Liver (tissue), 3 donors: ENCODE measurements around the gene ENHO.

ENCODE experiments used
- EGR1 ChIP-seq, 2 donors: IDR thresholded peaks; 2 replicates each; pipeline ENCODE4 v1.6.1; 2016 to 2018; ENCODE audit warnings: antibody characterized with exemption in 2 of 2, low read depth in 2 of 2
- GABPA ChIP-seq, 2 donors: IDR thresholded peaks in 1 of 2; conservative IDR thresholded peaks in 1 of 2; 2 replicates each; pipeline ENCODE4 v1.6.1; 2016; ENCODE audit warnings: antibody characterized with exemption in 2 of 2, mild to moderate bottlenecking in 1 of 2, moderate library complexity in 1 of 2
- JUND ChIP-seq, 2 donors: IDR thresholded peaks; 2 replicates each; pipeline ENCODE4 v1.6.1; 2016; ENCODE audit warnings: antibody characterized with exemption in 2 of 2
- RAD21 ChIP-seq, 2 donors: IDR thresholded peaks; 2 replicates each; pipeline ENCODE4 v1.6.1; 2016; ENCODE audit warnings: antibody characterized with exemption in 2 of 2, mild to moderate bottlenecking in 2 of 2
- TAF1 ChIP-seq: conservative IDR thresholded peaks from 2 replicates; pipeline ENCODE4 v1.6.1; 2016; ENCODE audit warnings: antibody characterized with exemption, mild to moderate bottlenecking
- YY1 ChIP-seq: IDR thresholded peaks from 2 replicates; pipeline ENCODE4 v1.6.1; 2016; ENCODE audit warnings: antibody characterized with exemption, mild to moderate bottlenecking
- TF ChIP-seq, protein P1 (sequence below): fragments of 150-350 bp; IDR thresholded peaks from 2 replicates; pipeline ENCODE4 v1.5.1; 2017; ENCODE audit warnings: improper control_type of control experiment, low read depth, low read length; ENCODE audit not compliant: missing input control
- TF ChIP-seq, protein P2 (sequence below): IDR thresholded peaks from 2 replicates; pipeline ENCODE4 v1.6.1; 2016; ENCODE audit warnings: antibody characterized with exemption
- TF ChIP-seq, protein P3 (sequence below): IDR thresholded peaks from 2 replicates; pipeline ENCODE4 v1.6.1; 2016; ENCODE audit warnings: antibody characterized with exemption
- donor health status: healthy.
- donor health status: healthy.

DNA sequence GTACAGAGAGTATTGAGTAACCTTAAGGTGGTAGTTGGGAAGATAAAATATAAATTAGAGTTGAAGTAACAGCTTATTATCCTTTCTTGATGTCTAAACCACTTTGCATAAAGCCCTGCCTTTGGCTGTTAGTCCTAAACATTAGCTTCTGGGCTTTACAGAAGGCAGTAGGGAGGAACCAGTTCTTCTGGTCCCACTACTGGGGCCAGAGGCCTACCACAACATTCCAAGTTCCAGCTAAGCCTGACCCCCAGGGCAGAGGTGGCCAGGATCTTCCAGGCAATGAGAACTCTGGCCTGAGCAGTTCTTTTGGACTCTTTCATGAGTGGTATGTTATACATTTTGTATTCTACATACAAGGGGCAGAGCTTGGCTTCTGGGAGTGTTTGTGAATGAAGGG lies 38.1 kb downstream of the ENHO start:
- TF ChIP-seq, protein P1, sequence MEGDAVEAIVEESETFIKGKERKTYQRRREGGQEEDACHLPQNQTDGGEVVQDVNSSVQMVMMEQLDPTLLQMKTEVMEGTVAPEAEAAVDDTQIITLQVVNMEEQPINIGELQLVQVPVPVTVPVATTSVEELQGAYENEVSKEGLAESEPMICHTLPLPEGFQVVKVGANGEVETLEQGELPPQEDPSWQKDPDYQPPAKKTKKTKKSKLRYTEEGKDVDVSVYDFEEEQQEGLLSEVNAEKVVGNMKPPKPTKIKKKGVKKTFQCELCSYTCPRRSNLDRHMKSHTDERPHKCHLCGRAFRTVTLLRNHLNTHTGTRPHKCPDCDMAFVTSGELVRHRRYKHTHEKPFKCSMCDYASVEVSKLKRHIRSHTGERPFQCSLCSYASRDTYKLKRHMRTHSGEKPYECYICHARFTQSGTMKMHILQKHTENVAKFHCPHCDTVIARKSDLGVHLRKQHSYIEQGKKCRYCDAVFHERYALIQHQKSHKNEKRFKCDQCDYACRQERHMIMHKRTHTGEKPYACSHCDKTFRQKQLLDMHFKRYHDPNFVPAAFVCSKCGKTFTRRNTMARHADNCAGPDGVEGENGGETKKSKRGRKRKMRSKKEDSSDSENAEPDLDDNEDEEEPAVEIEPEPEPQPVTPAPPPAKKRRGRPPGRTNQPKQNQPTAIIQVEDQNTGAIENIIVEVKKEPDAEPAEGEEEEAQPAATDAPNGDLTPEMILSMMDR: no peak
- TF ChIP-seq RAD21 (IDR thresholded peaks at IDR 0.05) (no peak), TAF1 (no peak), YY1 (no peak), JUND (IDR thresholded peaks at IDR 0.05) (no peak), GABPA (IDR thresholded peaks at IDR 0.05 in 1 of 2, conservative IDR thresholded peaks at IDR 0.05 in 1 of 2) (no peak), EGR1 (IDR thresholded peaks at IDR 0.05; ENCODE audit: low read depth in 2 of 2) (no peak)
- TF ChIP-seq, protein P2, sequence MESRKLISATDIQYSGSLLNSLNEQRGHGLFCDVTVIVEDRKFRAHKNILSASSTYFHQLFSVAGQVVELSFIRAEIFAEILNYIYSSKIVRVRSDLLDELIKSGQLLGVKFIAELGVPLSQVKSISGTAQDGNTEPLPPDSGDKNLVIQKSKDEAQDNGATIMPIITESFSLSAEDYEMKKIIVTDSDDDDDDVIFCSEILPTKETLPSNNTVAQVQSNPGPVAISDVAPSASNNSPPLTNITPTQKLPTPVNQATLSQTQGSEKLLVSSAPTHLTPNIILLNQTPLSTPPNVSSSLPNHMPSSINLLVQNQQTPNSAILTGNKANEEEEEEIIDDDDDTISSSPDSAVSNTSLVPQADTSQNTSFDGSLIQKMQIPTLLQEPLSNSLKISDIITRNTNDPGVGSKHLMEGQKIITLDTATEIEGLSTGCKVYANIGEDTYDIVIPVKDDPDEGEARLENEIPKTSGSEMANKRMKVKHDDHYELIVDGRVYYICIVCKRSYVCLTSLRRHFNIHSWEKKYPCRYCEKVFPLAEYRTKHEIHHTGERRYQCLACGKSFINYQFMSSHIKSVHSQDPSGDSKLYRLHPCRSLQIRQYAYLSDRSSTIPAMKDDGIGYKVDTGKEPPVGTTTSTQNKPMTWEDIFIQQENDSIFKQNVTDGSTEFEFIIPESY: no peak
- TF ChIP-seq, protein P3, sequence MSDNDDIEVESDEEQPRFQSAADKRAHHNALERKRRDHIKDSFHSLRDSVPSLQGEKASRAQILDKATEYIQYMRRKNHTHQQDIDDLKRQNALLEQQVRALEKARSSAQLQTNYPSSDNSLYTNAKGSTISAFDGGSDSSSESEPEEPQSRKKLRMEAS: no peak
